Fibroblast of skin of abdomen (primary cell): Measurements from ENCODE around the gene DNAH2.

Experiments used
- DNase-seq: peaks from one replicate; pipeline ENCODE4 v3.0.0-alpha.2; 2013

DNAH2 gene

GRCh38 chr17:7822126-7822525, 104.6 kb downstream of the DNAH2 start:
- no peak for DNase-seq

- DNase-seq = no peak
These were observed 106.0 kb downstream of the DNAH2 start for GRCh38 chr17:7823581-7824001.

GRCh38 chr17:7824021-7824924, 106.7 kb downstream of the DNAH2 start:
- no peak for DNase-seq

- no peak for DNase-seq
These were observed 107.9 kb downstream of the DNAH2 start for GRCh38 chr17:7825206-7825990.

- no peak for DNase-seq
These were observed 113.1 kb downstream of the DNAH2 start for GRCh38 chr17:7830616-7831015.

- no peak for DNase-seq
These were observed 113.7 kb downstream of the DNAH2 start for GRCh38 chr17:7831233-7831632.

GRCh38 chr17:7832431-7832830, 114.9 kb downstream of the DNAH2 start:
- no peak for DNase-seq

GRCh38 chr17:7833011-7833794, 115.7 kb downstream of the DNAH2 start:
- DNase-seq = no peak

GRCh38 chr17:7833795-7834541, 116.4 kb downstream of the DNAH2 start, which contains the start of gene KDM6B:
KDM6B (plus strand) TSS chr17:7834217; CDS start chr17:7845555, 11,338 bp downstream.
- peak; percentile 85 for DNase-seq

GRCh38 chr17:7834542-7834956, 117.0 kb downstream of the DNAH2 start:
- DNase-seq = no peak

- DNase-seq = peak; percentile 99
These were observed 117.6 kb downstream of the DNAH2 start for GRCh38 chr17:7834957-7835813.

- peak; percentile 74 for DNase-seq
These were observed 118.5 kb downstream of the DNAH2 start for GRCh38 chr17:7835814-7836595.

- DNase-seq = peak; percentile 94
These were observed 119.3 kb downstream of the DNAH2 start for GRCh38 chr17:7836596-7837407.

GRCh38 chr17:7837408-7838088, 120.0 kb downstream of the DNAH2 start:
- no peak for DNase-seq

- DNase-seq = peak; percentile 90
These were observed 120.8 kb downstream of the DNAH2 start for GRCh38 chr17:7838090-7839075.

GRCh38 chr17:7839190-7839875, 121.8 kb downstream of the DNAH2 start:
- no peak for DNase-seq

- DNase-seq = peak; percentile 66
These were observed 122.3 kb downstream of the DNAH2 start for GRCh38 chr17:7839876-7840261.
